ENCODE measurements around the gene METTL15. TPM values are rescaled to one million over a fixed set of nuclear protein-coding genes. Genes with fewer than 3 reads are reported as not detected.

The METTL15 gene
- total RNA-seq, 4 donors from 2014 or later = 9.2 to 22.5 (median 19.2) TPM

GRCh38 chr11:28169816-28170215 is 61.6 kb downstream of the METTL15 start:
- WGBS, 2 donors (ENCODE audit: low coverage in 1 of 2) = 89% methylated on average over 1 of the region's 1 CpG; no CpG with 5 or more reads in 1 of the 2 donors
- TF ChIP-seq EP300 (IDR thresholded peaks at IDR 0.05; ENCODE audit: low read depth) (no peak), POLR2AphosphoS5 (IDR thresholded peaks at IDR 0.05) (no peak), CTCF (IDR thresholded peaks at IDR 0.05) (no peak), POLR2A (IDR thresholded peaks at IDR 0.05) (no peak)
- no peak for DNase-seq
- peaks cover 0 to 11% (median 3%) of the 10 kb centered on the region in 4 donors for H3K36me3 ChIP-seq
- H3K9me3 ChIP-seq = peaks cover 0 to 8% of the 10 kb centered on the region in 2 donors
- no peaks in the 10 kb centered on the region for H3K4me1 ChIP-seq
- H3K27ac ChIP-seq = no peak overlapping the region
- in situ Hi-C loops (cut with MboI; ENCODE audit: low pct_ligation_motif_present in 1 of 4, low pct_unique_long_range_greater_than_20kb in 1 of 4, low sequenced_read_pairs in 3 of 4) (no loop called here), intact Hi-C loops (cut with DNase I; ENCODE audit: low total_unique reads) (no loop called here)
- H3K27me3 ChIP-seq = no peaks in the 10 kb centered on the region
- no peak overlapping the region for H3K4me3 ChIP-seq

- intact Hi-C loops (cut with DNase I; ENCODE audit: low total_unique reads) (no loop called here), in situ Hi-C loops (cut with MboI; ENCODE audit: low pct_ligation_motif_present in 1 of 4, low pct_unique_long_range_greater_than_20kb in 1 of 4, low sequenced_read_pairs in 3 of 4) (no loop called here)
- Histone ChIP-seq H3K36me3 (peaks cover 0 to 11% (median 3%) of the 10 kb centered on the region in 4 donors), H3K27ac (no peak overlapping the region), H3K27me3 (no peaks in the 10 kb centered on the region), H3K4me3 (no peak overlapping the region), H3K9me3 (peaks cover 0 to 2% of the 10 kb centered on the region in 2 donors), H3K4me1 (no peaks in the 10 kb centered on the region)
- TF ChIP-seq POLR2A (IDR thresholded peaks at IDR 0.05) (no peak), EP300 (IDR thresholded peaks at IDR 0.05; ENCODE audit: low read depth) (no peak), POLR2AphosphoS5 (IDR thresholded peaks at IDR 0.05) (no peak), CTCF (IDR thresholded peaks at IDR 0.05) (no peak)
- DNase-seq = no peak
- 94 to 96% methylated on average over 4 of the region's 4 CpGs for WGBS, 2 donors (ENCODE audit: low coverage in 1 of 2)
These were observed 62.6 kb downstream of the METTL15 start for GRCh38 chr11:28170759-28171158.

GRCh38 chr11:28176351-28176750 is 68.2 kb downstream of the METTL15 start:
- in situ Hi-C loops (cut with MboI; ENCODE audit: low pct_ligation_motif_present in 1 of 4, low pct_unique_long_range_greater_than_20kb in 1 of 4, low sequenced_read_pairs in 3 of 4) = no loop called here
- no peak for TF ChIP-seq POLR2A (IDR thresholded peaks at IDR 0.05)
- TF ChIP-seq POLR2AphosphoS5 (IDR thresholded peaks at IDR 0.05) = no peak
- no peak for TF ChIP-seq CTCF (IDR thresholded peaks at IDR 0.05)
- TF ChIP-seq EP300 (IDR thresholded peaks at IDR 0.05; ENCODE audit: low read depth) = no peak
- H3K27ac ChIP-seq = no peak overlapping the region

GRCh38 chr11:28195449-28195848 is 87.3 kb downstream of the METTL15 start:
- H3K27ac ChIP-seq = no peak overlapping the region
- intact Hi-C loops (cut with DNase I; ENCODE audit: low total_unique reads) (no loop called here), in situ Hi-C loops (cut with MboI; ENCODE audit: low pct_ligation_motif_present in 1 of 4, low pct_unique_long_range_greater_than_20kb in 1 of 4, low sequenced_read_pairs in 3 of 4) (no loop called here)
- H3K36me3 ChIP-seq = no peaks in the 10 kb centered on the region
- 93 to 98% methylated on average over 2 of the region's 2 CpGs for WGBS, 2 donors (ENCODE audit: low coverage in 1 of 2)
- no peak for DNase-seq
- no peak overlapping the region for H3K4me3 ChIP-seq
- H3K27me3 ChIP-seq = no peaks in the 10 kb centered on the region
- no peaks in the 10 kb centered on the region for H3K4me1 ChIP-seq
- TF ChIP-seq POLR2AphosphoS5 (IDR thresholded peaks at IDR 0.05) = no peak
- TF ChIP-seq CTCF (IDR thresholded peaks at IDR 0.05) = no peak
- no peak for TF ChIP-seq POLR2A (IDR thresholded peaks at IDR 0.05)
- no peak for TF ChIP-seq EP300 (IDR thresholded peaks at IDR 0.05; ENCODE audit: low read depth)
- peaks cover 0 to 16% of the 10 kb centered on the region in 2 donors for H3K9me3 ChIP-seq

More at GRCh38 chr11:28176351-28176750, 68.2 kb downstream of the METTL15 start:
- WGBS, 2 donors (ENCODE audit: low coverage in 1 of 2) = 75 to 89% methylated on average over 1 of the region's 1 CpG
- peaks cover 0 to 11% (median 3%) of the 10 kb centered on the region in 4 donors for H3K36me3 ChIP-seq
- no peaks in the 10 kb centered on the region for H3K4me1 ChIP-seq
- no peak overlapping the region for H3K4me3 ChIP-seq
- H3K9me3 ChIP-seq = no peaks in the 10 kb centered on the region
- intact Hi-C loops (cut with DNase I; ENCODE audit: low total_unique reads) = no loop called here
- DNase-seq = no peak
- no peaks in the 10 kb centered on the region for H3K27me3 ChIP-seq

All from transverse colon (tissue), 4 donors.